ENCODE results near the gene KCNIP4. TPM values are rescaled to one million over a fixed set of nuclear protein-coding genes. Genes with fewer than 3 reads are reported as not detected.

The KCNIP4 gene
- total RNA-seq, 1 donor from 2014 or later: 0.59 TPM

- Histone ChIP-seq H3K79me2 (ENCODE audit: insufficient read depth, low read length) (no peaks in the 10 kb centered on the region), H3K4me1 (ENCODE audit: insufficient read depth, low read length) (no peaks in the 10 kb centered on the region), H3K36me3 (ENCODE audit: insufficient read depth, low read length) (no peaks in the 10 kb centered on the region), H3K4me3 (ENCODE audit: insufficient read depth, low read depth, low read length) (no peak overlapping the region), H3K9ac (ENCODE audit: low read length) (no peak overlapping the region), H3K27me3 (ENCODE audit: insufficient read depth, low read length) (no peaks in the 10 kb centered on the region), H3K4me2 (ENCODE audit: low read length) (no peak overlapping the region), H2AFZ (ENCODE audit: low read depth, low read length) (no peak overlapping the region), H4K20me1 (ENCODE audit: insufficient read depth, low read length) (no peaks in the 10 kb centered on the region), H3K9me3 (ENCODE audit: insufficient read depth, low read depth, low read length) (no peaks in the 10 kb centered on the region), H3K27ac (ENCODE audit: low read depth, low read length) (no peak overlapping the region)
- H3K4me3 Mint-ChIP-seq (ENCODE audit: unreplicated experiment): no peak overlapping the region
- H3K36me3 Mint-ChIP-seq (ENCODE audit: low read depth, unreplicated experiment): no peaks in the 10 kb centered on the region
- H3K27me3 Mint-ChIP-seq (ENCODE audit: low read depth, unreplicated experiment): no peaks in the 10 kb centered on the region
- no peaks in the 10 kb centered on the region for H3K9me3 Mint-ChIP-seq (ENCODE audit: unreplicated experiment)
- no peak for TF ChIP-seq CTCF (IDR thresholded peaks at IDR 0.05; ENCODE audit: insufficient read depth, low read depth, low read length)
- TF ChIP-seq EZH2 (IDR thresholded peaks at IDR 0.05; ENCODE audit: insufficient read depth, low read length): no peak
- FAIRE-seq (no peak), DNase-seq (ENCODE audit: low read depth) (no peak)
- H3K4me1 Mint-ChIP-seq (ENCODE audit: low read depth, unreplicated experiment): peaks cover 10% of the 10 kb centered on the region
- peak overlapping the region; percentile 28 for H3K27ac Mint-ChIP-seq (ENCODE audit: unreplicated experiment)
Measured at GRCh38 chr4:21032089-21032645, 916.4 kb downstream of the KCNIP4 start.

- Histone ChIP-seq H3K4me3 (ENCODE audit: insufficient read depth, low read depth, low read length) (no peak overlapping the region), H4K20me1 (ENCODE audit: insufficient read depth, low read length) (no peaks in the 10 kb centered on the region), H2AFZ (ENCODE audit: low read depth, low read length) (no peak overlapping the region), H3K36me3 (ENCODE audit: insufficient read depth, low read length) (no peaks in the 10 kb centered on the region), H3K9ac (ENCODE audit: low read length) (no peak overlapping the region), H3K79me2 (ENCODE audit: insufficient read depth, low read length) (no peaks in the 10 kb centered on the region), H3K9me3 (ENCODE audit: insufficient read depth, low read depth, low read length) (no peaks in the 10 kb centered on the region), H3K27ac (ENCODE audit: low read depth, low read length) (no peak overlapping the region), H3K4me1 (ENCODE audit: insufficient read depth, low read length) (no peaks in the 10 kb centered on the region), H3K27me3 (ENCODE audit: insufficient read depth, low read length) (no peaks in the 10 kb centered on the region), H3K4me2 (ENCODE audit: low read length) (no peak overlapping the region)
- H3K4me1 Mint-ChIP-seq (ENCODE audit: low read depth, unreplicated experiment): peaks cover 8% of the 10 kb centered on the region
- no peak overlapping the region for H3K4me3 Mint-ChIP-seq (ENCODE audit: unreplicated experiment)
- no peak for DNase-seq (ENCODE audit: low read depth)
- H3K27me3 Mint-ChIP-seq (ENCODE audit: low read depth, unreplicated experiment): no peaks in the 10 kb centered on the region
- H3K27ac Mint-ChIP-seq (ENCODE audit: unreplicated experiment): no peak overlapping the region
- TF ChIP-seq CTCF (IDR thresholded peaks at IDR 0.05; ENCODE audit: insufficient read depth, low read depth, low read length) (no peak), EZH2 (IDR thresholded peaks at IDR 0.05; ENCODE audit: insufficient read depth, low read length) (no peak)
- FAIRE-seq: no peak
- H3K9me3 Mint-ChIP-seq (ENCODE audit: unreplicated experiment): no peaks in the 10 kb centered on the region
- no peaks in the 10 kb centered on the region for H3K36me3 Mint-ChIP-seq (ENCODE audit: low read depth, unreplicated experiment)
Measured at GRCh38 chr4:21018817-21019216, 929.8 kb downstream of the KCNIP4 start.

GRCh38 chr4:21013501-21013900, 935.1 kb downstream of the KCNIP4 start:
- Mint-ChIP-seq H3K9me3 (ENCODE audit: unreplicated experiment) (no peaks in the 10 kb centered on the region), H3K36me3 (ENCODE audit: low read depth, unreplicated experiment) (no peaks in the 10 kb centered on the region), H3K4me3 (ENCODE audit: unreplicated experiment) (no peak overlapping the region), H3K27ac (ENCODE audit: unreplicated experiment) (peak overlapping the region; percentile 91), H3K27me3 (ENCODE audit: low read depth, unreplicated experiment) (no peaks in the 10 kb centered on the region), H3K4me1 (ENCODE audit: low read depth, unreplicated experiment) (peaks cover 34% of the 10 kb centered on the region)
- no peaks in the 10 kb centered on the region for H3K79me2 ChIP-seq (ENCODE audit: insufficient read depth, low read length)
- peak overlapping the region; percentile 6 for H3K27ac ChIP-seq (ENCODE audit: low read depth, low read length)
- no peak overlapping the region for H3K9ac ChIP-seq (ENCODE audit: low read length)
- peaks cover 6% of the 10 kb centered on the region for H3K4me1 ChIP-seq (ENCODE audit: insufficient read depth, low read length)
- H3K4me2 ChIP-seq (ENCODE audit: low read length): peak overlapping the region; percentile 54
- no peak overlapping the region for H3K4me3 ChIP-seq (ENCODE audit: insufficient read depth, low read depth, low read length)
- FAIRE-seq: no peak
- H3K27me3 ChIP-seq (ENCODE audit: insufficient read depth, low read length): no peaks in the 10 kb centered on the region
- H3K36me3 ChIP-seq (ENCODE audit: insufficient read depth, low read length): no peaks in the 10 kb centered on the region
- no peak for TF ChIP-seq EZH2 (IDR thresholded peaks at IDR 0.05; ENCODE audit: insufficient read depth, low read length)
- no peak for TF ChIP-seq CTCF (IDR thresholded peaks at IDR 0.05; ENCODE audit: insufficient read depth, low read depth, low read length)
- no peaks in the 10 kb centered on the region for H3K9me3 ChIP-seq (ENCODE audit: insufficient read depth, low read depth, low read length)
- H2AFZ ChIP-seq (ENCODE audit: low read depth, low read length): no peak overlapping the region
- DNase-seq (ENCODE audit: low read depth): no peak
- H4K20me1 ChIP-seq (ENCODE audit: insufficient read depth, low read length): no peaks in the 10 kb centered on the region
